HepG2 (cell line): Measurements from ENCODE around the gene FITM1. TPM values are rescaled to one million over a fixed set of nuclear protein-coding genes. Genes with fewer than 3 reads are reported as not detected.

Experiments
- ATF6 ChIP-seq: sonication (generic); formaldehyde crosslinking; conservative IDR thresholded peaks from 2 replicates; pipeline ENCODE4 v1.4.0; 2020; ENCODE audit warnings: missing genetic modification reagents
- CHCHD3 ChIP-seq: sonication (generic); formaldehyde crosslinking; IDR thresholded peaks from 2 replicates; pipeline ENCODE4 v1.8.0; 2022; ENCODE audit warnings: mild to moderate bottlenecking, missing genetic modification reagents, moderate library complexity
- DMTF1 ChIP-seq: sonication (generic); formaldehyde crosslinking; IDR thresholded peaks from 2 replicates; pipeline ENCODE4 v1.4.0; 2020; ENCODE audit warnings: mild to moderate bottlenecking, missing genetic modification reagents
- IRF9 ChIP-seq: sonication (generic); formaldehyde crosslinking; IDR thresholded peaks from 2 replicates; pipeline ENCODE4 v1.8.0; 2022; ENCODE audit warnings: missing genetic modification reagents, mild to moderate bottlenecking, borderline replicate concordance
- JDP2 ChIP-seq: sonication (generic); formaldehyde crosslinking; IDR thresholded peaks from 2 replicates; pipeline ENCODE4 v1.8.1; 2022; ENCODE audit warnings: missing genetic modification reagents, borderline replicate concordance
- JUN ChIP-seq: sonication (generic); formaldehyde crosslinking; IDR thresholded peaks from 2 replicates; pipeline ENCODE4 v1.4.0; 2020; ENCODE audit warnings: mild to moderate bottlenecking, missing genetic modification reagents
- MATR3 ChIP-seq: sonication (generic); formaldehyde crosslinking; IDR thresholded peaks from 2 replicates; pipeline ENCODE4 v1.4.0; 2020; ENCODE audit warnings: missing genetic modification reagents
- NCOA1 ChIP-seq: sonication (generic); formaldehyde crosslinking; IDR thresholded peaks from 2 replicates; pipeline ENCODE4 v1.9.0; 2021; ENCODE audit warnings: missing genetic modification reagents
- PBX2 ChIP-seq: IDR thresholded peaks from 2 replicates; pipeline ENCODE4 v1.6.1; 2016; ENCODE audit warnings: control low read depth
- PBX3 ChIP-seq: sonication (generic); formaldehyde crosslinking; IDR thresholded peaks from 2 replicates; pipeline ENCODE4 v1.8.1; 2023; ENCODE audit warnings: missing genetic modification reagents, inconsistent platforms, borderline replicate concordance
- SMAD1 ChIP-seq: sonication (generic); formaldehyde crosslinking; IDR thresholded peaks from 2 replicates; pipeline ENCODE4 v1.4.0; 2020; ENCODE audit warnings: missing genetic modification reagents, low read depth, mild to moderate bottlenecking, borderline replicate concordance
- ZC3H4 ChIP-seq: sonication (generic); formaldehyde crosslinking; IDR thresholded peaks from 2 replicates; pipeline ENCODE4 v1.4.0; 2020; ENCODE audit warnings: missing genetic modification reagents, borderline replicate concordance
- ZKSCAN8 ChIP-seq: IDR thresholded peaks from 2 replicates; pipeline ENCODE4 v1.6.1; 2016; ENCODE audit warnings: borderline replicate concordance, missing genetic modification reagents, missing compliant biosample characterization
- ZNF264 ChIP-seq: sonication (generic); formaldehyde crosslinking; IDR thresholded peaks from 2 replicates; pipeline ENCODE4 v1.4.0; 2020; ENCODE audit warnings: missing genetic modification reagents
- ZNF276 ChIP-seq: sonication (generic); formaldehyde crosslinking; IDR thresholded peaks from 2 replicates; pipeline ENCODE4 v1.4.0; 2020; ENCODE audit warnings: mild to moderate bottlenecking, low read depth, missing genetic modification reagents
- ZNF512 ChIP-seq: sonication (generic); formaldehyde crosslinking; IDR thresholded peaks from 2 replicates; pipeline ENCODE4 v1.4.0; 2020; ENCODE audit warnings: mild to moderate bottlenecking, missing genetic modification reagents
- polyA plus RNA-seq, 8 experiments: library from polyadenylated mRNA; depleted of rRNA in 3 of 8; stranded (reverse) in 7 of 8; unstranded in 1 of 8; fragments of >200 nt; fragmentation: Illumina TruSeq in 4 of 8; extraction: Trizol in 4 of 8; gene quantifications; 2 replicates each; pipeline versions ENCODE4 v1.2.1 to v1.2.3, GENCODE V29; 2011 to 2016; ENCODE audit warnings: low read depth in 4 of 8, missing spikeins in 1 of 8, mixed read lengths in 1 of 8; ENCODE audit not compliant: insufficient read depth in 1 of 8
- total RNA-seq, 5 experiments: library from RNA; depleted of rRNA; stranded (reverse); fragments of >200 nt; fragmentation: Illumina TruSeq; extraction: Trizol; gene quantifications; 2 replicates each; pipeline ENCODE4 v1.2.3, GENCODE V29; 2016; ENCODE audit warnings: low read depth in 1 of 5

FITM1 gene
- total and polyA plus RNA-seq, 2 of the 13 experiments (the other 11 are each of a cell fraction or from before 2014, with no cell fraction given), result 2.7 to 5.8 TPM

- TF ChIP-seq DMTF1 (CRISPR knock-in tag) (no peak), MATR3 (0 out of 2 replicates have a peak, but pooled peaks have one; percentile 64), PBX3 (CRISPR knock-in tag) (no peak), ZKSCAN8 (no peak), ZNF276 (peak; percentile 8; the same call in 1 of the 2 replicates), SMAD1 (CRISPR knock-in tag) (peak; percentile 14; the same call in 1 of the 2 replicates), ATF6 (no peak), PBX2 (0 out of 2 replicates have a peak, but pooled peaks have one; percentile 6), ZC3H4 (CRISPR knock-in tag) (peak; percentile 80; the same call in 1 of the 2 replicates), JDP2 (CRISPR knock-in tag) (no peak), NCOA1 (no peak), ZNF264 (CRISPR knock-in tag) (0 out of 2 replicates have a peak, but pooled peaks have one; percentile 12), JUN (no peak; the same call in 1 of the 2 replicates), ZNF512 (CRISPR knock-in tag) (peak; percentile 86; the same call in 1 of the 2 replicates), IRF9 (CRISPR knock-in tag) (0 out of 2 replicates have a peak, but pooled peaks have one; percentile 17), CHCHD3 (peak; percentile 43; the same call in 1 of the 2 replicates)
Measured at GRCh38 chr14:24093207-24093900, 37.1 kb upstream of the FITM1 start (continued).
